ENCODE data around the gene FAM32A.

Gene FAM32A

DNA sequence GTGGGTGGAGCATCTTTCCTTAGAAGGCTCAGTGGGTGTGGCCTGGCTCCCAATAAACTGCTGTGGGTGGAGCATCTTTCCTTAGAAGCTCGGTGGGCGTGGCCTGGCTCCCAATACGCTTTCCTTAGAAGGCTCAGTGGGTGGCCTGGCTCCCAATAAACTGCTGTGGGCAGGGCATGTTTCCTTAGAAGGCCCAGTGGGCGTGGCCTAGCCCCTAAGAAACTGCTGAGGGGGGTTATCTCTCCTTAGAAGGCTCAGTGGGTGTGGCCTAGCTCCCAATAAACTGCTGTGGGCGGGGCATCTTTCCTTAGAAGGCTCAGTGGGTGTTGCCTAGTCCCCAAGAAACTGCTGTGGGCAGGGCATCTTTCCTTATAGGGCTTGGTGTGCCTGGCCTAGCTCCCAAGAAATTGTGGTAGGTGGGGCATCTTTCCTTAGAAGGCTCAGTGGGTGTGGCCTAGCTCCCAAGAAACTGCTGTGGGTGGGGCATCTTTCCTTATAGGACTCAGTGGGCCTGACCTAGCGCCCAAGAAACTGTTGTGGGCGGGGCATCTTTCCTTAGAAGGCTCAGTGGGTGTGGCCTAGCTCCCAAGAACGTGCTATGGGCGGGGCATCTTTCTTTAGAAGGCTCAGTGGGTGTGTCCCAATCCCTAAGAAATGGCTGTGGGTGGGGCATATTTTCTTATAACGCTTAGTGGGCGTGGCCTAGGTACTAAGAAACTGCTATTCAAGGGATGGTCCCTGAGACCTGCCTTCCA lies 31.5 kb upstream of the FAM32A start:
- Mint-ChIP-seq H3K4me1 (no peaks in the 10 kb centered on the region), H3K27me3 (ENCODE audit: low read depth) (no peaks in the 10 kb centered on the region), H3K36me3 (ENCODE audit: low read depth) (no peaks in the 10 kb centered on the region), H3K4me3 (no peak overlapping the region), H3K9me3 (no peaks in the 10 kb centered on the region), H3K27ac (no peak overlapping the region)
- TF ChIP-seq, protein P1, sequence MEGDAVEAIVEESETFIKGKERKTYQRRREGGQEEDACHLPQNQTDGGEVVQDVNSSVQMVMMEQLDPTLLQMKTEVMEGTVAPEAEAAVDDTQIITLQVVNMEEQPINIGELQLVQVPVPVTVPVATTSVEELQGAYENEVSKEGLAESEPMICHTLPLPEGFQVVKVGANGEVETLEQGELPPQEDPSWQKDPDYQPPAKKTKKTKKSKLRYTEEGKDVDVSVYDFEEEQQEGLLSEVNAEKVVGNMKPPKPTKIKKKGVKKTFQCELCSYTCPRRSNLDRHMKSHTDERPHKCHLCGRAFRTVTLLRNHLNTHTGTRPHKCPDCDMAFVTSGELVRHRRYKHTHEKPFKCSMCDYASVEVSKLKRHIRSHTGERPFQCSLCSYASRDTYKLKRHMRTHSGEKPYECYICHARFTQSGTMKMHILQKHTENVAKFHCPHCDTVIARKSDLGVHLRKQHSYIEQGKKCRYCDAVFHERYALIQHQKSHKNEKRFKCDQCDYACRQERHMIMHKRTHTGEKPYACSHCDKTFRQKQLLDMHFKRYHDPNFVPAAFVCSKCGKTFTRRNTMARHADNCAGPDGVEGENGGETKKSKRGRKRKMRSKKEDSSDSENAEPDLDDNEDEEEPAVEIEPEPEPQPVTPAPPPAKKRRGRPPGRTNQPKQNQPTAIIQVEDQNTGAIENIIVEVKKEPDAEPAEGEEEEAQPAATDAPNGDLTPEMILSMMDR (IDR thresholded peaks at IDR 0.05; ENCODE audit: unreplicated experiment in 3 of 3), result no peak

DNA sequence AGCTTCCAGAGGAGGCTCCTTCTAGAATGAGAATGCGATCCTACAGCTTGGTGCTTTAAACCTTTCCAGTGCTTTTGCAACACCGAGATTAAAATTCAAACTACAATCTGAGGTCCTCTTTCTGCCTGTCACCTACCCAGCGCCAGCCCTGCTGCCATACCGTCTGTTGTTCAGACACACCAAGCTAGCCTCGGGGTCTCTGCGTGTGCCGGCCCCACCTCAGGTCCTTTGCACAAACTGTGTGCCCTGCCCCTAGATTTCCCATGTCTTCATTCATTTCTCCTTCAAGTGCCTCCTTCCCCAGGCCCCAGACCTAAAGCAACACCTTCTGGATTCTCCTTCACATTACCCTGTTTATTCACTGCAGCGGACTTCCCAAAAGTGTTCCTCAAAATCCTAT lies 30.7 kb upstream of the FAM32A start:
- TF ChIP-seq, protein P1 (IDR thresholded peaks at IDR 0.05; ENCODE audit: unreplicated experiment in 3 of 3), result no peak
- H3K27me3 Mint-ChIP-seq (ENCODE audit: low read depth), result no peaks in the 10 kb centered on the region
- H3K9me3 Mint-ChIP-seq, result no peaks in the 10 kb centered on the region
- no peaks in the 10 kb centered on the region for H3K4me1 Mint-ChIP-seq
- H3K27ac Mint-ChIP-seq, result no peak overlapping the region
- no peak overlapping the region for H3K4me3 Mint-ChIP-seq
- no peaks in the 10 kb centered on the region for H3K36me3 Mint-ChIP-seq (ENCODE audit: low read depth)

DNA sequence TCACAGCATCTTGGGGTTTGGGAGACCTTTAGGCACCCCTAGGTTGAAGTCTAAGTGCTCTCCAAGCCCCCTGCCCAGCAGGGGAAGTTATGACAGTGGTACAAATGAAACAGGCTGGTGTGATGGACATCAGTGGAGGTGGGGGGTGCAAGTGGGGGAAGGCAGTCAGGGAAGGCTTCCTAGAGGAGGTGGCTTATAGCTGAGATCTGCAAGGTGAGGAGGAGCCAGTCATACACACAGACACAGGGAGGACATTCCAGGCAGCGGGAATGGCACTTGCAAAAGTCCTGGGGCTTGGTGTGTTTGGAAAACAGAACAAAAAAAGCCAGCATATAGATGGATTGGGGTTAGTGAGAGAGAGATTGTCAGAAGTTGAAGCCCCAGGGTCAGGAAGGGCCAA lies 30.1 kb upstream of the FAM32A start:
- Mint-ChIP-seq H3K9me3 (no peaks in the 10 kb centered on the region), H3K4me1 (no peaks in the 10 kb centered on the region), H3K27ac (no peak overlapping the region), H3K4me3 (no peak overlapping the region), H3K36me3 (ENCODE audit: low read depth) (no peaks in the 10 kb centered on the region), H3K27me3 (ENCODE audit: low read depth) (no peaks in the 10 kb centered on the region)
- TF ChIP-seq, protein P1 (IDR thresholded peaks at IDR 0.05; ENCODE audit: unreplicated experiment in 3 of 3), result no peak

DNA sequence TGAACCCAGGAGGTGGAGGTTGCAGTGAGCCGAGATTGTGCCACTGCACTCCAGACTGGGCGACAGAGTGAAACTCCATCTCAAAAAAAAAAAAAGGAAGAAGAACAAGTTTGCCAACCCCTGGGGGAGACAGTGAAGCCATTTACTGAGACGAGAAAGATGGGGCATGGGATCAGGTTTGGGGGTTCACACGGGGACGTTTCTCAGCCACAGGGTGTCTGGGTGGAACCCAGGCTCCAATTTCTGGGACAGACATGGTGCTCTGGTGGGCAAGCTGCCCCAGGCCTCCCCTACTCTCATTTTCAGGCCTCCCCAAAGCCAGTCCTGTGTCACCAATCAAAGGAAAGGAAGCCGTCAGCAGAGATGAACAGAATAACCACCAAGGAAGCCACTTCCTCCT lies 28.3 kb upstream of the FAM32A start:
- H3K27ac Mint-ChIP-seq, result no peak overlapping the region
- TF ChIP-seq, protein P1 (IDR thresholded peaks at IDR 0.05; ENCODE audit: unreplicated experiment in 3 of 3), result no peak
- no peak overlapping the region for H3K4me3 Mint-ChIP-seq
- peaks cover 8% of the 10 kb centered on the region for H3K27me3 Mint-ChIP-seq (ENCODE audit: low read depth)
- no peaks in the 10 kb centered on the region for H3K9me3 Mint-ChIP-seq
- no peaks in the 10 kb centered on the region for H3K36me3 Mint-ChIP-seq (ENCODE audit: low read depth)
- H3K4me1 Mint-ChIP-seq, result no peaks in the 10 kb centered on the region

DNA sequence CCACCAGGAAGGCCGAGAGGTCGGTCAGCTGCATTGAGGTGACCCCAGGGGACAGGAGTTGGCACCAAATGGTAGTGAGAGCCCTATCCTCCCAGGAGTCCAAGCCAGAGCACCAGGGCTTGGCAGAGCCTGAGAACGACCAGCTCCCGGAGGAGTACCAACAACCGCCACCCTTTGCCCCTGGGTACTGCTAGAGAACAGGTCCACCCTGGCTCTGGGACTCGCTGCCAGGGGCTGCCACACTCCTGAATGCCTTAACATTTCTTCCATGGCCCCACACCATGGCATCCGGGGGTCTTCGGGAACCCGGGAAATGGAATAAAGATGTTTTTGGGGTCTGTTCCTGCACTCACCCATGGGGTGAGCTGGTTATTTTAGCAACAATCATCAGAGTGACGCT lies 27.6 kb upstream of the FAM32A start:
- H3K4me1 Mint-ChIP-seq, result no peaks in the 10 kb centered on the region
- TF ChIP-seq, protein P1 (IDR thresholded peaks at IDR 0.05; ENCODE audit: unreplicated experiment in 3 of 3), result no peak
- H3K36me3 Mint-ChIP-seq (ENCODE audit: low read depth), result no peaks in the 10 kb centered on the region
- H3K27me3 Mint-ChIP-seq (ENCODE audit: low read depth), result peaks cover 11% of the 10 kb centered on the region
- no peak overlapping the region for H3K27ac Mint-ChIP-seq
- H3K4me3 Mint-ChIP-seq, result no peak overlapping the region
- no peaks in the 10 kb centered on the region for H3K9me3 Mint-ChIP-seq

DNA sequence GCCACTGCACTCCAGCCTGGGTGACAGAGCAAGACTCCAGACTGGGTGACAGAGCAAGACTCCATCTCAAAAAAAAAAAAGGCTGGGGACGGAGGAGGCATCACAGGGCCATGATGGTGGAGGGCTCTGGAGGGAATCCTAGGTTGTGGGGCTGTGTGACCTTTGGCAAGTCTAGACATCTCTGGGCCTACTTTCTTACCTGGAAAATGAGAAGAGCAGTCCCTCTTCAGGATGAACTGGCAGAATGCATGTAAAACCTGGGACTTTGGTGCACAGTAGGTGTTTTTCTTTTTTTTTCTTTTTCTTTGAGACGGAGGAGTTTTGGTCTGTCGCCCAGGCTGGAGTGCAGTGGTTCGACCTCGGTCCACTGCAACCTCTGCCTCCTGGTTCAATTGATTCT lies 25.6 kb upstream of the FAM32A start:
- H3K4me3 Mint-ChIP-seq, result no peak overlapping the region
- H3K27me3 Mint-ChIP-seq (ENCODE audit: low read depth), result peaks cover 14% of the 10 kb centered on the region
- no peaks in the 10 kb centered on the region for H3K36me3 Mint-ChIP-seq (ENCODE audit: low read depth)

More for the DNA sequence above, 25.6 kb upstream of the FAM32A start:
- TF ChIP-seq, protein P1 (IDR thresholded peaks at IDR 0.05; ENCODE audit: unreplicated experiment in 3 of 3), result no peak
- Mint-ChIP-seq H3K4me1 (no peaks in the 10 kb centered on the region), H3K27ac (no peak overlapping the region), H3K9me3 (no peaks in the 10 kb centered on the region)
